ENCODE data around the gene NSRP1.

- no peak for TF ChIP-seq CTCF (conservative IDR thresholded peaks at IDR 0.05; ENCODE audit: low read length)
- TF ChIP-seq EZH2phosphoT487 (IDR thresholded peaks at IDR 0.05; ENCODE audit: borderline replicate concordance), result no peak
Observed at GRCh38 chr17:30212750-30213149, 96.1 kb downstream of the NSRP1 start.

Data from Loucy (cell line).